GM13976 (cell line): ENCODE measurements around the gene MAPKAPK2.

ENCODE experiments used
- DNase-seq: peaks from one replicate; pipeline ENCODE4 v3.0.0; 2012; ENCODE audit warnings: low spot score
- in situ Hi-C: fragments of 300-500 bp; cut with MboI; formaldehyde crosslinking; loops from one replicate; pipeline ENCODE4 v1.12.0; 2022; ENCODE audit warnings: low sequenced_read_pairs, mixed read lengths, inconsistent platforms; ENCODE audit not compliant: unreplicated experiment
- TF ChIP-seq, protein P1 (sequence below): IDR thresholded peaks from 2 replicates; pipeline ENCODE4 v1.5.1; 2012; ENCODE audit warnings: borderline replicate concordance, mild to moderate bottlenecking; ENCODE audit not compliant: insufficient read depth; ENCODE audit errors: extremely low read depth, missing control alignments, control extremely low read depth

The MAPKAPK2 gene

DNA sequence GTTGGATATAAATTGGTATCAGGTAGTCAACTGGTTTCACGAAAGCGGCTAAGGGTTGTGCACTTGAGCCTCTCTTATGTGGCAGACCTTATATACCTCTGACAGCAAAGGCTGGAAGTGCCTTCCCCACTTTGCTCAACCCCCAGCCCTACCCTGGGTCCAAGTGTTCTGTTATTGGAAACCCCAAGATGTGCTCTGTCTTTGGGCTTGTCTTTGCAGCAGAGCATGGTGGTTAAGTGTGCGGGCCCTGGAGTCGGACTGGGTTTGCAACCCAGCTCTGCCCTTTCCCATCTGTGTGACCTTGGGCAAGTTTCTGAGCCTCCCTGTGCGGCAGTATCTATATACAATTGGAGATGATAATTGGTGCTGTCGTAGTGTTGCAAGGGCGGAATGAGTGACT lies 98.8 kb downstream of the MAPKAPK2 start:
- in situ Hi-C loops = no loop called here
- DNase-seq = no peak
- TF ChIP-seq, protein P1, sequence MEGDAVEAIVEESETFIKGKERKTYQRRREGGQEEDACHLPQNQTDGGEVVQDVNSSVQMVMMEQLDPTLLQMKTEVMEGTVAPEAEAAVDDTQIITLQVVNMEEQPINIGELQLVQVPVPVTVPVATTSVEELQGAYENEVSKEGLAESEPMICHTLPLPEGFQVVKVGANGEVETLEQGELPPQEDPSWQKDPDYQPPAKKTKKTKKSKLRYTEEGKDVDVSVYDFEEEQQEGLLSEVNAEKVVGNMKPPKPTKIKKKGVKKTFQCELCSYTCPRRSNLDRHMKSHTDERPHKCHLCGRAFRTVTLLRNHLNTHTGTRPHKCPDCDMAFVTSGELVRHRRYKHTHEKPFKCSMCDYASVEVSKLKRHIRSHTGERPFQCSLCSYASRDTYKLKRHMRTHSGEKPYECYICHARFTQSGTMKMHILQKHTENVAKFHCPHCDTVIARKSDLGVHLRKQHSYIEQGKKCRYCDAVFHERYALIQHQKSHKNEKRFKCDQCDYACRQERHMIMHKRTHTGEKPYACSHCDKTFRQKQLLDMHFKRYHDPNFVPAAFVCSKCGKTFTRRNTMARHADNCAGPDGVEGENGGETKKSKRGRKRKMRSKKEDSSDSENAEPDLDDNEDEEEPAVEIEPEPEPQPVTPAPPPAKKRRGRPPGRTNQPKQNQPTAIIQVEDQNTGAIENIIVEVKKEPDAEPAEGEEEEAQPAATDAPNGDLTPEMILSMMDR = no peak
